Esophagus muscularis mucosa (tissue), 4 donors: ENCODE data around the gene PTPRD. TPM values are rescaled to one million over a fixed set of nuclear protein-coding genes. Genes with fewer than 3 reads are reported as not detected.

Experiments
- DNase-seq: peaks from one replicate; pipeline ENCODE4 v3.0.0-alpha.2; 2017; ENCODE audit errors: extremely low spot score
- H3K27ac ChIP-seq, 4 donors: fragments of 200-600 bp; sonication (generic); replicated peaks in 1 of 4; 1 replicate in 3 of 4; 2 replicates in 1 of 4; pipeline ENCODE4 v1.5.1; 2016 to 2019; ENCODE audit warnings: mild to moderate bottlenecking in 1 of 4
- H3K27me3 ChIP-seq, 4 donors: fragments of 200-600 bp; sonication (generic); one replicate each; pipeline versions ENCODE4 v1.5.1 to v1.6.0; 2016 to 2019
- H3K36me3 ChIP-seq, 4 donors: fragments of 200-600 bp; sonication (generic); one replicate each; pipeline ENCODE4 v1.5.1; 2016 to 2019
- H3K4me1 ChIP-seq, 4 donors: fragments of 200-600 bp; sonication (generic); one replicate each; pipeline ENCODE4 v1.5.1; 2016 to 2019
- H3K4me3 ChIP-seq, 4 donors: fragments of 200-600 bp; sonication (generic); 1 replicate in 2 of 4; 2 replicates in 2 of 4; pipeline ENCODE4 v1.5.1; 2016 to 2019; ENCODE audit warnings: mild to moderate bottlenecking in 4 of 4, moderate library complexity in 1 of 4
- H3K9me3 ChIP-seq, 4 donors: fragments of 200-600 bp; sonication (generic); 1 replicate in 3 of 4; 2 replicates in 1 of 4; pipeline ENCODE4 v1.5.1; 2016 to 2019
- CTCF ChIP-seq, 3 experiments: fragments of 200-600 bp in 2 of 3; fragments of 450-650 bp in 1 of 3; sonication (generic) in 2 of 3; IDR thresholded peaks; one replicate each; pipeline ENCODE4 v1.5.1; 2017 to 2019; ENCODE audit warnings: antibody characterized with exemption in 3 of 3, mild to moderate bottlenecking in 2 of 3, moderate library complexity in 1 of 3
- EP300 ChIP-seq: sonication (generic); formaldehyde crosslinking; IDR thresholded peaks from one replicate; pipeline ENCODE4 v1.6.1; 2017; ENCODE audit warnings: antibody characterized with exemption
- POLR2A ChIP-seq: fragments of 450-650 bp; IDR thresholded peaks from one replicate; pipeline ENCODE4 v1.6.1; 2017; ENCODE audit warnings: antibody characterized with exemption, moderate library complexity, mild to moderate bottlenecking, low read depth
- POLR2AphosphoS5 ChIP-seq, 2 donors: sonication (generic); formaldehyde crosslinking; IDR thresholded peaks; one replicate each; pipeline ENCODE4 v1.6.1; 2017; ENCODE audit warnings: antibody characterized with exemption in 2 of 2
- WGBS: methylation state at CpG from one replicate; pipeline ENCODE4 v1.1.5; 2018; 5-methylcytosine and 5-hydroxymethylcytosine counted together
- intact Hi-C: fragments of 100-400 bp; cut with DNase I; formaldehyde crosslinking; loops from one replicate; pipeline ENCODE4 v1.15.1; 2023
- total RNA-seq, 4 donors: library from RNA; depleted of rRNA; stranded (reverse); fragments of >200 nt; gene quantifications; one replicate each; pipeline versions ENCODE4 v1.1.0 to v1.2.1, GENCODE V29; 2016

PTPRD gene
- total RNA-seq, 4 donors from 2014 or later = 4.1 to 6.6 (median 5.0) TPM

- no peak for DNase-seq
- intact Hi-C loops = no loop called here
- Histone ChIP-seq H3K36me3 (no peaks in the 10 kb centered on the region), H3K9me3 (no peaks in the 10 kb centered on the region), H3K27me3 (no peaks in the 10 kb centered on the region), H3K4me3 (no peak overlapping the region), H3K4me1 (peaks cover 0 to 8% (median 0%) of the 10 kb centered on the region in 4 donors), H3K27ac (no peak overlapping the region)
- WGBS = 72% methylated on average over 2 of the region's 2 CpGs
- TF ChIP-seq POLR2AphosphoS5 (IDR thresholded peaks at IDR 0.05) (no peak), POLR2A (no peak), EP300 (no peak), CTCF (IDR thresholded peaks at IDR 0.05) (no peak)
Observed at GRCh38 chr9:8616414-8616813, 1996.4 kb downstream of the PTPRD start.

- whole genome bisulfite sequencing = 84% methylated on average over 3 of the region's 3 CpGs
Observed at GRCh38 chr9:8614926-8615440, 1997.8 kb downstream of the PTPRD start.

GRCh38 chr9:8613346-8613825 lies 1999.4 kb downstream of the PTPRD start:
- no peaks in the 10 kb centered on the region for H3K9me3 ChIP-seq
- H3K36me3 ChIP-seq = no peaks in the 10 kb centered on the region
- H3K4me1 ChIP-seq = peaks cover 0 to 8% (median 0%) of the 10 kb centered on the region in 4 donors
- 44% methylated on average over 1 of the region's 1 CpG for WGBS
- DNase-seq = no peak
- TF ChIP-seq POLR2A = no peak
- no peak overlapping the region for H3K4me3 ChIP-seq
- H3K27ac ChIP-seq = no peak overlapping the region
- intact Hi-C loops = no loop called here
- no peaks in the 10 kb centered on the region for H3K27me3 ChIP-seq

More at GRCh38 chr9:8614926-8615440, 1997.8 kb downstream of the PTPRD start:
- peaks cover 0 to 8% (median 0%) of the 10 kb centered on the region in 4 donors for H3K4me1 ChIP-seq
- no peak overlapping the region for H3K4me3 ChIP-seq
- no peak overlapping the region for H3K27ac ChIP-seq
- no peaks in the 10 kb centered on the region for H3K27me3 ChIP-seq
- intact Hi-C loops = no loop called here
- DNase-seq = no peak
- TF ChIP-seq POLR2A (no peak), CTCF (IDR thresholded peaks at IDR 0.05) (no peak), POLR2AphosphoS5 (IDR thresholded peaks at IDR 0.05) (no peak), EP300 (no peak)
- no peaks in the 10 kb centered on the region for H3K36me3 ChIP-seq
- no peaks in the 10 kb centered on the region for H3K9me3 ChIP-seq

GRCh38 chr9:8611153-8611552 lies 2001.6 kb downstream of the PTPRD start:
- intact Hi-C loops = no loop called here
- WGBS = 88% methylated on average over 3 of the region's 3 CpGs
- Histone ChIP-seq H3K36me3 (no peaks in the 10 kb centered on the region), H3K27ac (no peak overlapping the region), H3K27me3 (no peaks in the 10 kb centered on the region), H3K4me3 (no peak overlapping the region), H3K4me1 (peaks cover 0 to 8% (median 0%) of the 10 kb centered on the region in 4 donors), H3K9me3 (no peaks in the 10 kb centered on the region)
- no peak for TF ChIP-seq CTCF (IDR thresholded peaks at IDR 0.05)
- no peak for TF ChIP-seq EP300
- TF ChIP-seq POLR2A = no peak
- no peak for TF ChIP-seq POLR2AphosphoS5 (IDR thresholded peaks at IDR 0.05)
- DNase-seq = no peak

GRCh38 chr9:8610256-8610655 lies 2002.5 kb downstream of the PTPRD start:
- Histone ChIP-seq H3K4me3 (no peak overlapping the region), H3K4me1 (peaks cover 0 to 8% (median 0%) of the 10 kb centered on the region in 4 donors), H3K27me3 (no peaks in the 10 kb centered on the region), H3K9me3 (no peaks in the 10 kb centered on the region), H3K27ac (no peak overlapping the region), H3K36me3 (no peaks in the 10 kb centered on the region)
- intact Hi-C loops = no loop called here
- TF ChIP-seq POLR2AphosphoS5 (IDR thresholded peaks at IDR 0.05) (no peak), EP300 (no peak)
- WGBS = 61% methylated on average over 3 of the region's 3 CpGs
- no peak for DNase-seq

GRCh38 chr9:8605096-8605495 lies 2007.7 kb downstream of the PTPRD start:
- no peak overlapping the region for H3K27ac ChIP-seq
- intact Hi-C loops = no loop called here
- TF ChIP-seq CTCF (IDR thresholded peaks at IDR 0.05) (no peak), POLR2AphosphoS5 (IDR thresholded peaks at IDR 0.05) (no peak), POLR2A (no peak), EP300 (no peak)
- no peaks in the 10 kb centered on the region for H3K9me3 ChIP-seq
- no peak for DNase-seq
- no peak overlapping the region for H3K4me3 ChIP-seq
- WGBS = 85% methylated on average over 2 of the region's 2 CpGs
- H3K4me1 ChIP-seq = peaks cover 0 to 5% (median 0%) of the 10 kb centered on the region in 4 donors
- H3K27me3 ChIP-seq = no peaks in the 10 kb centered on the region
- H3K36me3 ChIP-seq = no peaks in the 10 kb centered on the region
